GM12872 (cell line): Measurements from ENCODE around the gene RNFT2.

Experiments
- CTCF ChIP-seq: IDR thresholded peaks from 3 replicates; pipeline ENCODE4 v1.5.1; 2011; ENCODE audit warnings: low read depth, mild to moderate bottlenecking, low read length, moderate library complexity; ENCODE audit not compliant: insufficient read depth

Gene RNFT2

DNA sequence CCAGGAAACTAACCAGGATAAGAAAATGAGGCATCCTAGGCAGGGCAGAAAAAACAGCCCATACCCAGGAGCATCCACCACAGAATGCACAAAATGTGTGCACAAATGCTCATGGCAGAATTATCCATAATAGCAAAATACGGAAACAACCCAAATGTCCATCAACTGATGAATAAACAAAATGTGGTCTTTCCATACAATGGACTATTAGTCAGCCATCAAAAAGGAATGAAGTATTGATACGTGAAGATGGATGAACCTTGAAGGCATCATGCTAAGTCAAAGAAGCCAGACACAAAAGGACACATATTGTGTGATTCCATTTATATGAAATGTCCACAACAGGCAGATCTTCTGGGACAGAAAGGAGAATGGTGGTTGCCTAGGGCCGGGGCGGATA, 124.1 kb downstream of the RNFT2 start:
- TF ChIP-seq CTCF, result no peak

DNA sequence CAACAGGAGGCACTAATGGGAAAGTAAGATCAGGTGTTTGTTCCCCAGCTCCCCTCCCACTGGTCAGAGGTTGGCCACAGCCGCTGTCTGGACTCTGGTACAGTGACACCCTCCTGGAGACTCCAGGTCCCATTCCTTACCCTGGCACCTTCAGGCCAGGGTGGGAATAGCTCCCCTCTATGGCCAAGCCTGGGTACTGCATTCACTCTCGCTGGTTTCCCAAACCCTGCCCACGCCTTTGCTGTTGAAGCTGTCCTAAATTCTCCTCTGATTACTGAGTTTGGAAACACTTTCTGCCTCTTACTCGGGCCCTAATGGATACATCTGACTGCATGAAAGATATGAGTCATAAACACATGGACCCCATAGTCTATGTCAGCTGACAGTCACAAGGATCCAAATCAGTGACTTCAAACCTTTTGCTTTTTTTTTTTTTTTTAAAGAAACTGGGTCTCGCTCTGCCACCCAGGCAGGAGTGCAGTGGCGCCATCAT, 125.2 kb downstream of the RNFT2 start:
- peak; percentile 84 for TF ChIP-seq CTCF

DNA sequence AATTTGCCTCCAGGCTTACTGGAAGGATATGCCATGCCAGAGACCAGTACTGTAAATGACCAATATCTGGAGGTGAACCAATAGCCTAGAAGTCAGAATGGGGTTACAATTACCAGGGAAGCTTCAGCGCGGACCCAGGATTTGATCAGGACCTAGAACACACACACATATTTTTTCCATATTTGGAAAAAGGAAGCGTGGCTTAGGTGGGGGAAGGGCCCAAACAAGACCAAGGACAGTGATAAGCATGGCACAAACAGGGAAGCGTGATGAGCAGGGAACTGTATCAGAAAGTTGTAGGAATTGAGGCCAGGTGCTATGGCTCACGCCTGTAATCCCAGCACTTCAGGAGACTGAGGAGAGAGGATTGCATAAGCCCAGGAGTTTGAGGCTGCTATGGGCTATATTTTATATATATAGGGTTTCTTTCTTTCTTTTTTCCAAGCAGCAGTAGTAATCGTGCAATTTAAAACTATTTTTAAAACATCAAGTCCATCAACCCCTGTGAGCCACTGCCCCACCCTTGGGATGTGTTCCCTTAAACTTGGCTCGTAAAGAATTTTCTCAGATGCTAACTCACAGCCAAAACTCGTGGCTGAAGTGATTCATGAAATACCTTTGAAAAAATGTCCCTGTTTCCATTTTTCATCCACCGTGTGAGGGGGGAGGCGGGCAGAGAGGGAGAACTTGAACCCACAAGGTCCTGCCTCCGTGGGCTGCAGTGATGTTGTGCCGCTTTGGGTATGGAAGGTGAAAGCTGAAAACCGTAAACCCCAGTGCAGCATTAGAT, 126.5 kb downstream of the RNFT2 start:
- TF ChIP-seq CTCF, result no peak

DNA sequence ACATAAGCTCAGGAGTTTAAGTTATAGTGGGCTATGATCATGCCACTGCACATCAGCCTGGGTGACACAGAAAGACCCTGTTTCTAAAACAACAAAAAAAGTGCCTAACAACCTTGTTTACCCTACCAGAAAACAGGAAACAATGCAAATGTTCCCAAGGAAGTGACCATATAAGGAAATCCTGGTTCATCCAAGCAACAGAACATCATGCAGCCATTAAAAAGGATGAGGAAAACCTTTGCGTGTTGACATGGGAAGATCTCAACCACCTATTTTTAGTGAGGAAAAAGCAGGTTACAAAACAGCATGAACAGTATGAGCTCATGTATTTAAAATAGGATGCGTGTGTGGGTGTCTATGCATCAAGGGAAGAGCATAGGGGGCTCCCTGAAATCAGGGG, 129.4 kb downstream of the RNFT2 start:
- no peak for TF ChIP-seq CTCF

DNA sequence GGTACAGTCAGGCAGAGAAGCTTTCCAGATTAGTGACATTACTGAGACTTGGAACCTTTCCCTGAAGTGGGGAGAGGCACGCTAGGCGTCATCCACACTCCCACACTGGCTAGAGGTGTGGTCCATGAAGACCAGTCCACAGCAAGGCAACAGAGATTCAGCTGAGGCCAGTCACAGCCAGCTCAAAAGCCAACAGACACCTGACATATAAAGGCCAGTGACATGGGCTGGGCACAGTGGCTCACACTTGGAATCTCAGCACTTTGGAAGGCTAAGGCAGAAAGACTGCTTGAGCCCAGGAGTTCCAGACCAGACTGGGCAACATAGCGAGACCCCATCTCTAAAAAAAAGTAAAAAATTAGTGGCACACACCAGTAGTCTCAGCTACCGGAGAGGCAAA, 132.2 kb downstream of the RNFT2 start:
- TF ChIP-seq CTCF, result no peak

DNA sequence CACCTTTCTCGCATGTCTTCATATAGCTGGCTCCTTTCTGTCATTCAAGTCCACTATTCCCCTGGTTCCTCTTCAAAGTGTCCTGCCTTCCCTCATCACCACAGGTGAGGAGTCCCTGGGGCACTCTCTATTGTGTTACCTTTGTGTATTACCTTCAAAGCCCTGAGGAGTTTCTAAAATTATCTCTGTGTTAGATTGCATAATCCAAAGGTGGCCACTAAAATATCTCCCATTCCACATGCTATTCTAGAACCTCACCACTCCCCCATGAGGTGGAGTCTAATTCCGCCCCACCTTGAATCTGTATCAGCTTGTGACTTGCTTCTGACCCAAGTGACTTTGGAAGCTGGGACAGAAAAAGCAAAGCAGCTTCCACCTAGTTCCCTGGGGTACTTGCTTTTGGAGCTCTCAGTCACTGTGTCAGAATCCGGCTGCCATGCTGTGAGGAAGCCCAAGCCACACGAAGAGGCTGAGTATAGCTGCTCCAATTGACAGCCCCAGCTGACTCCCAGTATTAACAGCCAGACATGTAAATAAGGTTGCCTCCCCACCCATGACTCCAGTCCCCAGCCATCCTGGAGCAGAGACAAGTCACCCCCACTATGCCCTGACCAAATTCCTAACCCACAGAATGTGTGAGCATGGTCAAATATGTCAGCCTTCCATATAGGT, 136.3 kb downstream of the RNFT2 start:
- no peak for TF ChIP-seq CTCF

DNA sequence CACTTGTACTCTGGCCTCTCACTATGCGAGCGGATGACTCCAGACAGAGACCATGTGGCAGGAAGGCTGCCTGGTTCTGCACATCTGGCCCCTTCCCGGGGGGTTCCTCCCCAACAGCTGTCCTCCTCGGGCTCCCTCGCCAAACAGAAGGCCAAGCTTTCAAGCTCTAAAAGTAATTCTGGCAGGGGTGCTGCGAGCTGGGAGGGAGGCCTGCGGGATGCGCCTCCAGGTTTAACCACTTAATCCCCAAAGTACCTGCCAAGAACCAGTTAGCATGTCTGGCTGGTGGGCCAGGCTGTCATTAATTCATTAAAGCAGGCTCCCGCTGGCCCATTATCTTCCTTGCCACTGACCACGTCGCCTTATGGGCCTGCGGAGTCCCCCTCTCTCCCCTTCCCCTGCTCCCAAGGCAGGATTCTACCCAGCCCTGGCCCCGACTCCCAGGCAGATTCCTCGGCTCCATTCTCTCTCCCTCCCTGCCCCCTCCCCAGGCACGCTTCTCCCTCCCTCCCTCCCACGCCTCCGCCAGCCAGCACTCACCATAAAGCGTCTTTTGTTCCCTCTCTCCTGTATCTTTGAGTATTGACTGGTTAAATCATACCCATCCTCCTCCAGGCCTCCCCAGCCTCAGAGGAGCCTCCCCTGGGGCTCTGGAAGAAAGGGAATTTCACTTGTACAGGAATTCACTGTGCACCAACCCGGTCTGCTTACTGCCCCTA, 138.2 kb downstream of the RNFT2 start:
- no peak for TF ChIP-seq CTCF
